Fibroblast of lung (primary cell): ENCODE data around the gene RDH5. TPM values are rescaled to one million over a fixed set of nuclear protein-coding genes. Genes with fewer than 3 reads are reported as not detected.

Experiments used
- DNase-seq, 2 donors: peaks; one replicate each; pipeline versions ENCODE4 v3.0.0 to v3.0.0-alpha.2; 2010; ENCODE audit warnings: low read depth in 2 of 2
- H2AFZ ChIP-seq: 2 replicates; pipeline ENCODE4 v1.5.1; 2012; ENCODE audit warnings: low read length, control low read depth, inconsistent platforms
- H3K27ac ChIP-seq: 2 replicates; pipeline ENCODE4 v1.5.1; 2011; ENCODE audit warnings: low read length, control low read depth; ENCODE audit not compliant: insufficient read depth
- H3K27me3 ChIP-seq: 2 replicates; pipeline ENCODE4 v1.5.1; 2011; ENCODE audit warnings: mild to moderate bottlenecking, low read length; ENCODE audit not compliant: control insufficient read depth, insufficient read depth
- H3K36me3 ChIP-seq: 2 replicates; pipeline ENCODE4 v1.5.1; 2011; ENCODE audit warnings: low read length; ENCODE audit not compliant: control insufficient read depth, insufficient read depth
- H3K4me1 ChIP-seq: 2 replicates; pipeline ENCODE4 v1.5.1; 2011; ENCODE audit warnings: low read length; ENCODE audit not compliant: control insufficient read depth, insufficient read depth; ENCODE audit errors: extremely low read depth
- H3K4me2 ChIP-seq: 2 replicates; pipeline ENCODE4 v1.5.1; 2011; ENCODE audit warnings: low read length, control low read depth; ENCODE audit not compliant: insufficient read depth; ENCODE audit errors: extremely low read depth
- H3K4me3 ChIP-seq, 4 experiments: fragments of 200-600 bp in 1 of 4; sonication (generic) in 1 of 4; replicated peaks in 1 of 4; 2 replicates each; pipeline ENCODE4 v1.5.1; 2011 to 2016; ENCODE audit warnings: low read length in 4 of 4, low read depth in 3 of 4, mild to moderate bottlenecking in 3 of 4, control low read depth in 2 of 4, inconsistent platforms in 1 of 4, mixed read lengths in 1 of 4; ENCODE audit not compliant: insufficient read depth in 1 of 4; ENCODE audit errors: control extremely low read depth in 1 of 4
- H3K79me2 ChIP-seq: 2 replicates; pipeline ENCODE4 v1.5.1; 2012; ENCODE audit warnings: mild to moderate bottlenecking, low read length, inconsistent platforms; ENCODE audit not compliant: control insufficient read depth, insufficient read depth
- H3K9ac ChIP-seq: 2 replicates; pipeline ENCODE4 v1.5.1; 2011; ENCODE audit warnings: mild to moderate bottlenecking, low read length, control low read depth; ENCODE audit not compliant: insufficient read depth
- H3K9me3 ChIP-seq: 2 replicates; pipeline ENCODE4 v1.5.1; 2012; ENCODE audit warnings: low read depth, low read length; ENCODE audit not compliant: control insufficient read depth, insufficient read depth
- H4K20me1 ChIP-seq: 2 replicates; pipeline ENCODE4 v1.5.1; 2011; ENCODE audit warnings: low read length; ENCODE audit not compliant: control insufficient read depth, insufficient read depth; ENCODE audit errors: extremely low read depth
- EZH2 ChIP-seq: IDR thresholded peaks from 2 replicates; pipeline ENCODE4 v1.5.1; 2012; ENCODE audit warnings: low read length, control low read depth, mild to moderate bottlenecking; ENCODE audit errors: missing control alignments
- polyA plus RNA-seq, 2 donors: library from polyadenylated mRNA; depleted of rRNA in 1 of 2; stranded (reverse) in 1 of 2; unstranded in 1 of 2; fragments of >200 nt; gene quantifications; 2 replicates each; pipeline ENCODE4 v1.2.1, GENCODE V29; 2011 to 2012; ENCODE audit warnings: missing spikeins in 1 of 2
- total RNA-seq: library from RNA; depleted of rRNA; stranded (reverse); fragments of >200 nt; gene quantifications from 2 replicates; pipeline ENCODE4 v1.2.1, GENCODE V29; 2014
- TF ChIP-seq, protein P1 (sequence below), 2 donors: IDR thresholded peaks in 1 of 2; conservative IDR thresholded peaks in 1 of 2; 1 replicate in 1 of 2; 2 replicates in 1 of 2; pipeline ENCODE4 v1.5.1; 2011 to 2012; ENCODE audit warnings: low read length in 2 of 2, control low read depth in 1 of 2, inconsistent platforms in 1 of 2, low read depth in 1 of 2, mild to moderate bottlenecking in 1 of 2

The RDH5 gene
- total and polyA plus RNA-seq, 2 donors (not counting 1 experiment from before 2014, with no cell fraction given), result 16.7 to 49.2 TPM

GRCh38 chr12:55699471-55700055 is 20.6 kb upstream of the RDH5 start:
- no peak overlapping the region for H2AFZ ChIP-seq
- peaks cover 7% of the 10 kb centered on the region for H3K36me3 ChIP-seq
- peaks cover 11% of the 10 kb centered on the region for H3K79me2 ChIP-seq
- TF ChIP-seq EZH2, result no peak
- TF ChIP-seq, protein P1, sequence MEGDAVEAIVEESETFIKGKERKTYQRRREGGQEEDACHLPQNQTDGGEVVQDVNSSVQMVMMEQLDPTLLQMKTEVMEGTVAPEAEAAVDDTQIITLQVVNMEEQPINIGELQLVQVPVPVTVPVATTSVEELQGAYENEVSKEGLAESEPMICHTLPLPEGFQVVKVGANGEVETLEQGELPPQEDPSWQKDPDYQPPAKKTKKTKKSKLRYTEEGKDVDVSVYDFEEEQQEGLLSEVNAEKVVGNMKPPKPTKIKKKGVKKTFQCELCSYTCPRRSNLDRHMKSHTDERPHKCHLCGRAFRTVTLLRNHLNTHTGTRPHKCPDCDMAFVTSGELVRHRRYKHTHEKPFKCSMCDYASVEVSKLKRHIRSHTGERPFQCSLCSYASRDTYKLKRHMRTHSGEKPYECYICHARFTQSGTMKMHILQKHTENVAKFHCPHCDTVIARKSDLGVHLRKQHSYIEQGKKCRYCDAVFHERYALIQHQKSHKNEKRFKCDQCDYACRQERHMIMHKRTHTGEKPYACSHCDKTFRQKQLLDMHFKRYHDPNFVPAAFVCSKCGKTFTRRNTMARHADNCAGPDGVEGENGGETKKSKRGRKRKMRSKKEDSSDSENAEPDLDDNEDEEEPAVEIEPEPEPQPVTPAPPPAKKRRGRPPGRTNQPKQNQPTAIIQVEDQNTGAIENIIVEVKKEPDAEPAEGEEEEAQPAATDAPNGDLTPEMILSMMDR (conservative IDR thresholded peaks at IDR 0.05 in 1 of 2, IDR thresholded peaks at IDR 0.05 in 1 of 2; ENCODE audit: low read depth in 1 of 2, low read length in 2 of 2), result no peak
- no peak for DNase-seq
- no peaks in the 10 kb centered on the region for H3K27me3 ChIP-seq
- H3K27ac ChIP-seq, result no peak overlapping the region
- H3K4me2 ChIP-seq, result no peak overlapping the region
- H3K4me1 ChIP-seq, result peaks cover 11% of the 10 kb centered on the region
- no peaks in the 10 kb centered on the region for H3K9me3 ChIP-seq
- H4K20me1 ChIP-seq, result no peaks in the 10 kb centered on the region
- no peak overlapping the region for H3K4me3 ChIP-seq
- H3K9ac ChIP-seq, result no peak overlapping the region

DNA sequence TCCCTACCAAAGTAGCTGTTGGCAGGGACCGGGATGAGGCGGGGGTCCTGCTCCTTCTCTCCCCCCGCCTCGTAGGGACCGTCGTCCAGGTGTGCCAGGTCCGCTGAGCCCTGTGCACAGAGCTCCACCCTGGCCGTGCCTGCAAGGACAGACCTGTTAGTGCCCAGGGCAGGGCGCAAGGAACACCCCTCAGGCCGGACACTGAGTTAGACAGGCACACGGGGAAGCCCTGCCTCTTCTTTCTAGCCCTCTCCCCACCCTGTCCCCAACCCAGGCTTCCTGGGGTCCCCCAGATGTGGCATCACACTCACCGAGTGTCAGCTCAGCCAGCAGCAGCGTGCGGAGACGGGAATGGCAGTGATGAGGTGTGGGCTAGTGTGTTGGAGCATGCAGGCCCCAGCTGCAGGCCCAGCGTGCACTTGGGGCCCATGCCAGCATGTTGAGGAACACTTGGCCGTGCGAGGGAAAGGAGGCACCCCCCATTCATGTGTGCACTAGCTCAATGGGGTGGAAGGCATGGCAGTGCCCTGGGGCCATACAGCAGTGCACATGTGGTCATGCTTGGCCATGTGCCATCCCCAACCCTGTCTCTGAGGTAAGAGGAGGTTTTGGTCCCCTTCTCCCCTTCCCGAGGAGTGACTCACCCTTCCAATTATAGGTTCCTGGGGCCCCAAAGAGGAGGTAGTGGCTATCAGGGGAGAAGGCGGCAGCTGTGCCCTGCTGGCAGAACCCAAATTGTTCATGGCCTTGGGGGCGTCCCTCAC is 19.8 kb upstream of the RDH5 start:
- Histone ChIP-seq H4K20me1 (no peaks in the 10 kb centered on the region), H3K27me3 (no peaks in the 10 kb centered on the region), H2AFZ (no peak overlapping the region), H3K4me1 (peaks cover 11% of the 10 kb centered on the region), H3K9me3 (no peaks in the 10 kb centered on the region), H3K36me3 (peaks cover 6% of the 10 kb centered on the region), H3K79me2 (peaks cover 16% of the 10 kb centered on the region), H3K27ac (no peak overlapping the region), H3K4me2 (no peak overlapping the region), H3K4me3 (no peak overlapping the region), H3K9ac (no peak overlapping the region)
- no peak for TF ChIP-seq EZH2
- TF ChIP-seq, protein P1 (conservative IDR thresholded peaks at IDR 0.05 in 1 of 2, IDR thresholded peaks at IDR 0.05 in 1 of 2; ENCODE audit: low read depth in 1 of 2, low read length in 2 of 2), result no peak
- DNase-seq, result peak in 1 of 2 donors; percentile 45

DNA sequence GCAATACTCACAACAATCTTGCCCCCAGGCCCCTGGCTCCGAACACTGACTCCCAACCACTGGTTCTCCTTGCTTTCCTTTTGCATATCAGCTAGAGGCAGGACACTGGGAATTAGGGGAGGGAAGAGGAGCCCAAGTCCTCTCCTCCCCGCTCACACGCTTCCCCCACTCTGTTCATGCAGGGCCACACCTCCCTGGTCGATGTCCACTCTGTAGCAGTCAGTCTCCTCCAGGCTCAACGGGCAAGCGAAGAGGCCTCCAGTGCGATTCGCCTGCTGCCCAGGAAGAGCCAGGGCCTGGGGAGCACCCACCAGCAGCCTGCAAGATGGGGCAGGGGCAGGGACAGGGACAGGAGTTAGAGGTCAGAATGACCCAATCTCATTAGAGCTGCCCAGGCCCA is 17.3 kb upstream of the RDH5 start:
- no peaks in the 10 kb centered on the region for H3K27me3 ChIP-seq
- H2AFZ ChIP-seq, result no peak overlapping the region
- TF ChIP-seq, protein P1 (conservative IDR thresholded peaks at IDR 0.05 in 1 of 2, IDR thresholded peaks at IDR 0.05 in 1 of 2; ENCODE audit: low read depth in 1 of 2, low read length in 2 of 2), result no peak
- TF ChIP-seq EZH2, result no peak
- peaks cover 13% of the 10 kb centered on the region for H3K4me1 ChIP-seq
- H3K4me3 ChIP-seq, result no peak overlapping the region
- H3K36me3 ChIP-seq, result peaks cover 2% of the 10 kb centered on the region
- no peak overlapping the region for H3K9ac ChIP-seq
- no peak for DNase-seq
- no peaks in the 10 kb centered on the region for H4K20me1 ChIP-seq
- peaks cover 28% of the 10 kb centered on the region for H3K79me2 ChIP-seq
- H3K4me2 ChIP-seq, result no peak overlapping the region
- no peak overlapping the region for H3K27ac ChIP-seq
- no peaks in the 10 kb centered on the region for H3K9me3 ChIP-seq
